Loucy (cell line): ENCODE data around the gene SV2A.

ENCODE experiments used
- H2AFZ ChIP-seq: fragments of 200-600 bp; sonication (generic); 2 replicates; pipeline ENCODE4 v1.6.0; 2016; ENCODE audit warnings: antibody characterized with exemption, mild to moderate bottlenecking, low read length, moderate library complexity
- H3F3A ChIP-seq: fragments of 200-600 bp; 2 replicates; pipeline ENCODE4 v1.6.0; 2016; ENCODE audit warnings: antibody characterized with exemption, low read depth, mild to moderate bottlenecking
- H3K27me3 ChIP-seq: fragments of 200-600 bp; sonication (generic); 2 replicates; pipeline ENCODE4 v1.6.1; 2014; ENCODE audit warnings: low read length, mild to moderate bottlenecking; ENCODE audit not compliant: insufficient read depth, poor library complexity, severe bottlenecking
- H3K36me3 ChIP-seq: fragments of 200-600 bp; sonication (generic); 2 replicates; pipeline ENCODE4 v1.6.1; 2016; ENCODE audit warnings: low read length; ENCODE audit not compliant: insufficient read depth
- H3K4me1 ChIP-seq: fragments of 200-600 bp; sonication (generic); 2 replicates; pipeline ENCODE4 v1.5.1; 2014; ENCODE audit warnings: low read length, mild to moderate bottlenecking; ENCODE audit not compliant: insufficient read depth, poor library complexity, severe bottlenecking
- H3K4me2 ChIP-seq: fragments of 200-600 bp; sonication (generic); 2 replicates; pipeline ENCODE4 v1.6.0; 2014; ENCODE audit warnings: antibody characterized with exemption, low read length, low read depth, mild to moderate bottlenecking; ENCODE audit not compliant: poor library complexity, severe bottlenecking
- H3K4me3 ChIP-seq: fragments of 200-600 bp; sonication (generic); 2 replicates; pipeline ENCODE4 v1.5.1; 2014; ENCODE audit warnings: low read length, mild to moderate bottlenecking, mixed read lengths; ENCODE audit not compliant: poor library complexity, severe bottlenecking
- H3K79me2 ChIP-seq: fragments of 200-600 bp; sonication (generic); 2 replicates; pipeline ENCODE4 v1.6.1; 2014; ENCODE audit warnings: low read length; ENCODE audit not compliant: insufficient read depth
- H3K9ac ChIP-seq: fragments of 200-600 bp; sonication (generic); 2 replicates; pipeline ENCODE4 v1.6.0; 2014; ENCODE audit warnings: mild to moderate bottlenecking, low read depth, low read length, moderate library complexity; ENCODE audit not compliant: poor library complexity, severe bottlenecking
- H3K9me2 ChIP-seq: fragments of 200-600 bp; sonication (generic); replicated peaks from 2 replicates; pipeline ENCODE4 v1.6.1; 2016; ENCODE audit warnings: low read depth, low read length, mixed read lengths
- H3K9me3 ChIP-seq: fragments of 200-600 bp; sonication (generic); 2 replicates; pipeline ENCODE4 v1.6.1; 2014; ENCODE audit warnings: mild to moderate bottlenecking, antibody characterized with exemption, low read length, low read depth; ENCODE audit not compliant: insufficient read depth
- H4K20me1 ChIP-seq: fragments of 200-600 bp; sonication (generic); 2 replicates; pipeline ENCODE4 v1.6.0; 2014; ENCODE audit warnings: antibody characterized with exemption, low read length, mild to moderate bottlenecking; ENCODE audit not compliant: insufficient read depth, poor library complexity, severe bottlenecking
- CTCF ChIP-seq: fragments of 200-600 bp; sonication (generic); conservative IDR thresholded peaks from 2 replicates; pipeline ENCODE4 v1.5.1; 2014; ENCODE audit warnings: mild to moderate bottlenecking, antibody characterized with exemption, low read length
- EZH2phosphoT487 ChIP-seq: fragments of 200-600 bp; IDR thresholded peaks from 2 replicates; pipeline ENCODE4 v1.6.1; 2018; ENCODE audit warnings: antibody characterized with exemption, mild to moderate bottlenecking, moderate library complexity, borderline replicate concordance

Gene SV2A

GRCh38 chr1:149937759-149938158 lies 20.1 kb upstream of the SV2A start:
- H3K79me2 ChIP-seq = no peaks in the 10 kb centered on the region
- no peaks in the 10 kb centered on the region for H3K27me3 ChIP-seq
- peak overlapping the region; percentile 47 for H2AFZ ChIP-seq
- no peaks in the 10 kb centered on the region for H4K20me1 ChIP-seq
- TF ChIP-seq EZH2phosphoT487 = no peak
- no peak for TF ChIP-seq CTCF
- peak overlapping the region; percentile 67 for H3K9ac ChIP-seq
- no peaks in the 10 kb centered on the region for H3K9me2 ChIP-seq
- H3F3A ChIP-seq = no peaks in the 10 kb centered on the region
- no peaks in the 10 kb centered on the region for H3K9me3 ChIP-seq
- H3K4me1 ChIP-seq = peaks cover 25% of the 10 kb centered on the region
- peak overlapping the region; percentile 69 for H3K4me2 ChIP-seq
- H3K4me3 ChIP-seq = peak overlapping the region; percentile 54
- H3K36me3 ChIP-seq = no peaks in the 10 kb centered on the region

- no peaks in the 10 kb centered on the region for H3K27me3 ChIP-seq
- peak overlapping the region; percentile 54 for H3K4me3 ChIP-seq
- H3K9me3 ChIP-seq = no peaks in the 10 kb centered on the region
- no peaks in the 10 kb centered on the region for H3K9me2 ChIP-seq
- peak overlapping the region; percentile 47 for H2AFZ ChIP-seq
- H3K4me1 ChIP-seq = peaks cover 25% of the 10 kb centered on the region
- no peaks in the 10 kb centered on the region for H3K79me2 ChIP-seq
- TF ChIP-seq CTCF = no peak
- TF ChIP-seq EZH2phosphoT487 = no peak
- no peaks in the 10 kb centered on the region for H3K36me3 ChIP-seq
- no peaks in the 10 kb centered on the region for H3F3A ChIP-seq
- H4K20me1 ChIP-seq = no peaks in the 10 kb centered on the region
- H3K9ac ChIP-seq = peak overlapping the region; percentile 67
- peak overlapping the region; percentile 69 for H3K4me2 ChIP-seq
These were observed 19.5 kb upstream of the SV2A start for GRCh38 chr1:149936992-149937705.

GRCh38 chr1:149936170-149936991 lies 18.7 kb upstream of the SV2A start, which contains the start of gene MTMR11:
Gene MTMR11, minus strand, starts transcription at chr1:149936879. Its CDS starts 232 bp downstream, at chr1:149936647.
- Histone ChIP-seq H3K79me2 (no peaks in the 10 kb centered on the region), H3K4me3 (peak within 1 kb of the TSS; percentile 54), H3K27me3 (no peaks in the 10 kb centered on the region), H3K36me3 (no peaks in the 10 kb centered on the region), H3K4me1 (peaks cover 25% of the 10 kb centered on the region), H2AFZ (peak within 1 kb of the TSS; percentile 47), H3K9me3 (no peaks in the 10 kb centered on the region), H3K9me2 (no peaks in the 10 kb centered on the region), H4K20me1 (no peaks in the 10 kb centered on the region), H3K4me2 (peak within 1 kb of the TSS; percentile 69), H3K9ac (peak within 1 kb of the TSS; percentile 67), H3F3A (no peaks in the 10 kb centered on the region)
- TF ChIP-seq CTCF (no peak), EZH2phosphoT487 (no peak)
